Measurements from ENCODE around the gene FUCA2.
"Not testable (repeated sequence)": the region's sequence is repeated elsewhere in the genome, so short reads cannot be mapped to it uniquely, and the experiment has no call there.

FUCA2 gene

DNA sequence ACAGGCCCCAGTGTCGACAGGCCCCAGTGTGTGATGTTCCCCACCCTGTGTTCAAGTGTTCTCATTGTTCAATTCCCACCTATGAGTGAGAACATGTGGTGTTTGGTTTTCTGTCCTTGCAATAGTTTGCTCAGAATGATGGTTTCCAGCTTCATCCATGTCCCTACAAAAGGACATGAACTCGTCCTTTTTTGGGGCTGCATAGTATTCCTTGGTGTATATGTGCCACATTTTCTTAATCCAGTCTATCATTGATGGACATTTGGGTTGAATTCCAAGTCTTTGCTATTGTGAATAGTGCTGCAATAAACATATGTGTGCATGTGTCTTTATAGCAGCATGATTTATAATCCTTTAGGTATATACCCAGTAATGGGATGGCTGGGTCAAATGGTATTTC, 42.7 kb downstream of the FUCA2 start:
- H3K4me1 ChIP-seq (ENCODE audit: control insufficient read depth, insufficient read depth, low read length, poor library complexity, severe bottlenecking); H3K27ac ChIP-seq (ENCODE audit: low read depth, low read length, severe bottlenecking); H3K4me3 ChIP-seq (ENCODE audit: extremely low read depth, insufficient read depth, low read length, poor library complexity, severe bottlenecking); H3K9me3 ChIP-seq (ENCODE audit: control insufficient read depth, low read length); H3K36me3 ChIP-seq (ENCODE audit: control insufficient read depth, insufficient read depth, low read length): not testable (repeated sequence)
- WGBS, 2 experiments (ENCODE audit: insufficient coverage in 2 of 2), result 100% methylated on average over 1 of the region's 2 CpGs; no CpG with 5 or more reads in 1 of the 2 experiments

DNA sequence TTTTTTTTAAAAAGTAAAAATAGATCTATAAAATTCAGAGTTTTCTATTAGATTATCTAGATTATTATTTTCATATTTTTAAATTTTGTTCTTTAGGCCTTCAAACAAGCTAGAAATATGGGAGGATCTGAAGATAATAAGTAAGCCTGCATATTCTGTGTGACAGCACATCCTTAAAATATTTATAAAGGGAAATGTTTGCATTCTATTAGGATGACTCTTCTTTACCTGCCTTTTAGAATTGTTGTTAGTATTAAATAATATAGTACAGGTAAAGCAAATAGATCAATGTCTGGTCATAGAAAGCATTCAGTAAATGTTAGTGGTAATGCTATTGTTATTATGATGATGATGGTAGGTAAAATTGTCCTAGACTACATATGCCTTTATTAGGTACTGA, 43.5 kb downstream of the FUCA2 start:
- Histone ChIP-seq H3K27ac (ENCODE audit: low read depth, low read length, severe bottlenecking) (no peak overlapping the region), H3K9me3 (ENCODE audit: control insufficient read depth, low read length) (no peaks in the 10 kb centered on the region), H3K36me3 (ENCODE audit: control insufficient read depth, insufficient read depth, low read length) (peaks cover 7% of the 10 kb centered on the region), H3K4me1 (ENCODE audit: control insufficient read depth, insufficient read depth, low read length, poor library complexity, severe bottlenecking) (no peaks in the 10 kb centered on the region), H3K4me3 (ENCODE audit: extremely low read depth, insufficient read depth, low read length, poor library complexity, severe bottlenecking) (no peak overlapping the region)

DNA sequence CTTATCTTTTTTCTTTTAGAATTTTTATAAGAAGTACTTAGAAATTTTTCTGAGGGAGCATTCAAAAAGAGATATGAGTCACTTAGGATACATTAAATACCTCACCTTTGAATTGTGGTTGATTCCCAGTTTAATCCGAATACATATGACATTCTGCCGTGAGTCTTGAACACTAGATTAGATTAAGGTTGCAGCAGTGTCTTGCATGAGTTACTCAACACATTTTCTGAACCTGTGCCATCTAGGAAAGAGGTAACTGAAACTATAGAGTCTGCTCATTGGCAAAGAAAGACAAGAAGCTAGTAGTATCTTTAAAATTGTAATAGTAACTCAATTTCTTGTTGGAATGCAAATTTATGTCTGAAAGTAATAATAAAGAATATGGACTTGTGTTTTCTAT, 46.0 kb downstream of the FUCA2 start:
- Histone ChIP-seq H3K4me1 (ENCODE audit: control insufficient read depth, insufficient read depth, low read length, poor library complexity, severe bottlenecking) (no peaks in the 10 kb centered on the region), H3K9me3 (ENCODE audit: control insufficient read depth, low read length) (no peaks in the 10 kb centered on the region), H3K27ac (ENCODE audit: low read depth, low read length, severe bottlenecking) (no peak overlapping the region), H3K4me3 (ENCODE audit: extremely low read depth, insufficient read depth, low read length, poor library complexity, severe bottlenecking) (no peak overlapping the region), H3K36me3 (ENCODE audit: control insufficient read depth, insufficient read depth, low read length) (no peaks in the 10 kb centered on the region)
- 80 to 94% methylated on average over 1 to 2 of the region's 2 CpGs for WGBS, 2 experiments (ENCODE audit: insufficient coverage in 2 of 2)

DNA sequence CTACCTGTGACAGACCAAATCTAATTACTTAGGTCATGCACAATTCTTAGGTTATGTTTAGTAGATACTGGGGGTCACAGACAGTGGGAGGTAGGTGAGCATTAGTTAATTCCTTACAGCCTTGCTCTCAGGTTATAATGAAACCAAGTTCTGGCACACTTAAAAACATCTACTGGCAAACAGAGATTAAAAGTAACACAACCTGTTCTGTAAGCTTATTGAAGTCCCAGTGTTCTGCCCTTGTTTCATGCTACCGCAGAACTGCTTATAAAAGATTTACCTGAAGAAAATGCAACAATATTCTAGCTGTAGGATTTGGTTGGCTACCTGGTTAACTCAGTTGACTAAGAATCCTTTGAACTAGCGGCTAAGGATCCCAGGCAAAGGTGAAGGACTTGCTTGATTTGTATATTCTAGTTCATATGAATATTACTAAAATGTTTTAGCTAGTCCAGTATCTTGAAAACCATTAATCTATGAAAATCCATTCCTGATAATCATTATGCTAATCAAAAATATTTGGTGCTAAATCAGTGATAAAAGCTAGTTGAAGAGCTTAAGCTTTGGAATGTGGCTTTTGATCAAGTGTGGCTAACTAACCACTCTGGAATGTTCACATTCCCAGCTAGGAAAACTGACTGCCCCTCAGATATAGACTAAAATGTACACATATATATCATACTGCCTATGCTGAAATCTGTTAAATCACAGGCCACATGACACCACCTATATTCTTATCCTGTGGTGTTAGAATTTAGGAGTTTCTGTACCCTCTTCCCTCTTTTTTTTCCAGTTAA, 53.8 kb downstream of the FUCA2 start:
- WGBS, 2 experiments (ENCODE audit: insufficient coverage in 2 of 2), result 40% methylated on average over 1 of the region's 2 CpGs; no CpG with 5 or more reads in 1 of the 2 experiments
- H3K4me1 ChIP-seq (ENCODE audit: control insufficient read depth, insufficient read depth, low read length, poor library complexity, severe bottlenecking), result peaks cover 3% of the 10 kb centered on the region

DNA sequence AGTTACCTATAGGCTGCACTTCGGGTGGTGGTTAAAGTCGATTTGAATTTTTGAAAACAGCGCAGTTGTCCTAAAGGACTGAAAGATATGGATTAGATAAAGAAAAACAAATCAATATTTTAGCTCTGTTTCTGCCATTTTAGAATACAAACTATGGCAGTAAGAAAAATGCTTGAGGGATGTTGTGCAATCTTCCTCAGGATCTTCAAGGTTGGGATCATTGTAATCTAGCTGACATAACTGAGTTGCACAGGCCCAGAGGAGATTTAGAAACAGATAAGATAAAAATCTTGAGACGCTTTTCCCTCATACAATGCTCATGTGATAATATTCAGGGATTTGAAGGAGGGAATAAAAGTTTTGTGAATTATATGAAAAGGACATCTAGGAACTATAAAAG, 60.0 kb downstream of the FUCA2 start:
- Histone ChIP-seq H3K4me1 (ENCODE audit: control insufficient read depth, insufficient read depth, low read length, poor library complexity, severe bottlenecking) (no peaks in the 10 kb centered on the region), H3K4me3 (ENCODE audit: extremely low read depth, insufficient read depth, low read length, poor library complexity, severe bottlenecking) (peak overlapping the region; percentile 84), H3K36me3 (ENCODE audit: control insufficient read depth, insufficient read depth, low read length) (peaks cover 4% of the 10 kb centered on the region), H3K27ac (ENCODE audit: low read depth, low read length, severe bottlenecking) (no peak overlapping the region), H3K9me3 (ENCODE audit: control insufficient read depth, low read length) (no peaks in the 10 kb centered on the region)
- WGBS, 2 experiments (ENCODE audit: insufficient coverage in 2 of 2), result 71% methylated on average over 2 of the region's 4 CpGs; no CpG with 5 or more reads in 1 of the 2 experiments

More for the DNA sequence above, 53.8 kb downstream of the FUCA2 start:
- H3K4me3 ChIP-seq (ENCODE audit: extremely low read depth, insufficient read depth, low read length, poor library complexity, severe bottlenecking), result no peak overlapping the region
- H3K9me3 ChIP-seq (ENCODE audit: control insufficient read depth, low read length), result no peaks in the 10 kb centered on the region
- H3K36me3 ChIP-seq (ENCODE audit: control insufficient read depth, insufficient read depth, low read length), result peaks cover 4% of the 10 kb centered on the region
- no peak overlapping the region for H3K27ac ChIP-seq (ENCODE audit: low read depth, low read length, severe bottlenecking)

DNA sequence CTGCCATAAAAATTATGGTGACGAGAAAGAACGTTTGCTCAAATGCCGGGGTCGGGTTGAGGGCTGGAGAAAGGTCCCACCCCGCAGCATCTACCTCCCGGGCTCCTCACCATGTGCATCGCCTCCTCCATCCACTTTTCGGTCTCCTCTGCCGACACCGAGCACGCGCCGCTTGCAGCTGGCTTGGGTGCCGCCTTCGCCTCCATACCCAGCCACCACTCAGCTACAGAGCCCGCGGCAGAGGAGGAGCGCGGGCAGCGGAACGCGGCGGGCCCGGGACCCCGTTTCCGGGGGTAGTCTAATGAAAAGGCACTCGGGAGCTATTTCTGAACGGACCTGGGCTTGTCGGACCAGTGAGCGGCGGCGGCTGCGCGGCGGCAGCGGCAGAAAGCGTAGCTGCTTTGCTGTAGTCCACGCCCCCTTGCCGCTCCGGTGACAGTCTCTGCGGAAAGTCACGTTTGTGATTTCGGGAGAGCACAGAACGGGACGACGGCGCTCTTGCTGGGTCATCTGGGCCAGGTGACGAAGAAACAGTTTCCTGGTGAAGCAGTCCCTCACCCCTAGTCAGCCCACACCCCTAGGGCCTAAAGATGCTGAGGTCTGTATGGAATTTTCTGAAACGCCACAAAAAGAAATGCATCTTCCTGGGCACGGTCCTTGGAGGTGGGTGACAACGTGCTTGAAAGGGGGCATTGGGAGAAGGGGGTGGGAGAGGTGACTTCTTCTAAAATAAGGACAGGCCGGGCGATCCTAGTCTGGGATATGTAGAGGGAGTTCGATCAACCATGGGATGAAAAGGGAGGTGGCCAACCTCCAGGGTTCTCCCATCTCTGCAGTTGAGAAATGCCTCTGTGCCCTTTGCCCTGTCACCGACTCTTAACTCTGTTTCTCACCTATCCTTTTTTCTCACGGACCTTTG, 60.8 kb downstream of the FUCA2 start, which contains the start of the genes ADAT2 and PEX3:
Gene ADAT2, minus strand, starts transcription at position 243 of the 919 bp plus-strand sequence. Its CDS starts 37 bp downstream, at position 206.
Gene PEX3, plus strand, starts transcription at position 353 of the 919 bp plus-strand sequence. Its CDS starts 238 bp downstream, at position 591.
- Histone ChIP-seq H3K36me3 (ENCODE audit: control insufficient read depth, insufficient read depth, low read length) (peaks cover 4% of the 10 kb centered on the region), H3K4me3 (ENCODE audit: extremely low read depth, insufficient read depth, low read length, poor library complexity, severe bottlenecking) (peak within 1 kb of the TSS; percentile 84), H3K27ac (ENCODE audit: low read depth, low read length, severe bottlenecking) (peak within 1 kb of the TSS; percentile 65), H3K9me3 (ENCODE audit: control insufficient read depth, low read length) (no peaks in the 10 kb centered on the region), H3K4me1 (ENCODE audit: control insufficient read depth, insufficient read depth, low read length, poor library complexity, severe bottlenecking) (no peaks in the 10 kb centered on the region)
- WGBS, 2 experiments (ENCODE audit: insufficient coverage in 2 of 2), result 0% methylated on average over 27 to 40 of the region's 56 CpGs

DNA sequence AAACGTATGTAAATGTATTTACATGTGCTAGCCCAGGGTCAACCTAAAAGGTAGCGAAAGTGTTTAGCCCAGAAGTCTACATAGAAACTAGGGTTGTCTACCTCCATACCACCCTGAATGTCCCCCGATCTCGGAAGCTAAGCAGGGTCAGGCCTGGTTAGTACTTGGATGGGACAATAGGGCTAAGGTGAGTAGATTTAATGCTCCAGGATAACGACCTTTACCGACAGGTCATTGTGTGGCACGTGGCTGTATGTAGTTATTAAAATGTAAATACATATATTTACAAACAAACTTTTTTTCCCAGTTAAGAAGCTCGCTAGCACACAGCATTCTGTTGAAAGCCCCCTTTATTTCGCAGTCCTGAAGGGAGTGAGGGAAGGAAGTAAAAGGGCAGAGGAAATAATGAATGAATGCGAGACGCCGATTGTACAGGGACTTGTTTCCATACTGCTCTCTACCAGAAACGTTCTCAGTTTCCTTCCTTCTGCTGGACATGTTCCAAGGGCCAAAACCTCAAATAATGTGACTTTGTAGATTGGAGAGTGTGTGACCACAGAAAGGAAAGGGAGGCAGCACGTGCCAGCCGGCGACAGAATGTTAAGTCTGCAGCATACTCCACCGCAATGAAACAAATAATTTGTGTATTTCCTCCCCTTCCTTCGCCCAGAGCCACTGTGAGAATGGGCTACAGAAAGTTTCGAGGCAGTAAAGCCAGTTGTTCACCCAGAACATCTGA, 61.6 kb downstream of the FUCA2 start:
- Histone ChIP-seq H3K36me3 (ENCODE audit: control insufficient read depth, insufficient read depth, low read length) (peaks cover 4% of the 10 kb centered on the region), H3K4me3 (ENCODE audit: extremely low read depth, insufficient read depth, low read length, poor library complexity, severe bottlenecking) (peak overlapping the region; percentile 84), H3K9me3 (ENCODE audit: control insufficient read depth, low read length) (no peaks in the 10 kb centered on the region), H3K27ac (ENCODE audit: low read depth, low read length, severe bottlenecking) (peak overlapping the region; percentile 65), H3K4me1 (ENCODE audit: control insufficient read depth, insufficient read depth, low read length, poor library complexity, severe bottlenecking) (no peaks in the 10 kb centered on the region)
- 24 to 67% methylated on average over 2 to 3 of the region's 19 CpGs for WGBS, 2 experiments (ENCODE audit: insufficient coverage in 2 of 2)

DNA sequence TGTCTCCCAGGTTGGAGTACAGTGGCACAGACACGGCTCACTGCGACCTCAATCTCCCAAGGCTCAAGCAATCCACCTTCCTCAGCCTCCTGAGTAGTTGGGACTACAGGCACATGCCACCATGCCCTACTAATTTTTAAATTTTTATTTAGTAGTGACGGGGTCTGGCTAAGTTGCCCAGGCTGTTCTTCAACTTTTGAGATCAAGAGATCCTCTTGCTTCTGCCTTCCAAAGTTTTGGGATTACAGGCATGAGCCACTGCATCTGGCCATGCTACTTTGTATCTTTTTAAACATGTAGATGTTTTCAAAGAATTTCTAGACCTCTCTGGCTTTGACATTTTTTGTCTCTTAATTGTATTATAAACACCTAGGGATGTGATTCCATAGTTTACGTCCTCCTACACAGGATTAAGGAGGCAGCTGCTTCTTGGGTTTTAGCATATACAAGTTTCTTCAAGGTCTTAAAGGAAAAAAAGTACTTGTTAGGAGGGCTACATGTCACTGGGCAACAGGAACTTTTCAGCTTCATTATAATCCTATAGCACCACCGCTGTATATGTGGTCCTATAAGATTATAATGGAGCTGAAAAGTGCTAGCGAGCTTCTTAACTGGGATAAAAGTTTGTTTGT, 62.3 kb downstream of the FUCA2 start:
- Histone ChIP-seq H3K36me3 (ENCODE audit: control insufficient read depth, insufficient read depth, low read length) (peaks cover 4% of the 10 kb centered on the region), H3K9me3 (ENCODE audit: control insufficient read depth, low read length) (no peaks in the 10 kb centered on the region), H3K4me1 (ENCODE audit: control insufficient read depth, insufficient read depth, low read length, poor library complexity, severe bottlenecking) (no peaks in the 10 kb centered on the region), H3K4me3 (ENCODE audit: extremely low read depth, insufficient read depth, low read length, poor library complexity, severe bottlenecking) (peak overlapping the region; percentile 84), H3K27ac (ENCODE audit: low read depth, low read length, severe bottlenecking) (no peak overlapping the region)
- WGBS, 2 experiments (ENCODE audit: insufficient coverage in 2 of 2), result 67 to 88% methylated on average over 1 to 3 of the region's 6 CpGs

DNA sequence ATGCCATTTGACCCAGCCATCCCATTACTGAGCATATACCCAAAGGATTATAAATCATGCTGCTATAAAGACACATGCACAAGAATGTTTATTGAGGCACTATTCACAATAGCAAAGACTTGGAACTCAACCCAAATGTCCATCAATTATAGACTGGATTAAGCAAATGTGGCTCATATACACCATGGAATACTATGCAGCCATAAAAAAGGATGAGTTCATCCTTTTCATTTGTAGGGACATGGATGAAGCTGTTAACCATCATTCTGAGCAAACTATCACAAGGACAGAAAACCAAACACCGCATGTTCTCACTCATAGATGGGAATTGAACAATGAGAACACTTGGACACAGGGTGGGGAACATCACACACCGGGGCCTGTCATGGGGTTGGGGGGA, 63.7 kb downstream of the FUCA2 start:
- H3K27ac ChIP-seq (ENCODE audit: low read depth, low read length, severe bottlenecking), result not testable (repeated sequence)
- no CpG with 5 or more reads among the region's 2 CpGs for WGBS, 2 experiments (ENCODE audit: insufficient coverage in 2 of 2)

More for the DNA sequence above, 63.7 kb downstream of the FUCA2 start:
- not testable (repeated sequence) for H3K9me3 ChIP-seq (ENCODE audit: control insufficient read depth, low read length); H3K36me3 ChIP-seq (ENCODE audit: control insufficient read depth, insufficient read depth, low read length); H3K4me3 ChIP-seq (ENCODE audit: extremely low read depth, insufficient read depth, low read length, poor library complexity, severe bottlenecking); H3K4me1 ChIP-seq (ENCODE audit: control insufficient read depth, insufficient read depth, low read length, poor library complexity, severe bottlenecking)
